Stimulated activated effector memory CD8-positive, alpha-beta T cell treated with anti-CD3 and anti-CD28 coated beads, Interleukin-12 subunit alpha, Interleukin-12 subunit beta, amount 100 ng/mL, for 72 hours (primary cell): ENCODE measurements around the gene SPATA46.

Experiments used
- ATAC-seq: fragments of 150-1000 bp; cut with Tn5 transposase; 2 replicates; pipeline ENCODE4 v1.10.0; 2021
- DNase-seq, 2 donors: peaks; one replicate each; pipeline ENCODE4 v3.0.0; 2021 to 2022; ENCODE audit warnings: low spot score in 2 of 2
- H3K27ac Mint-ChIP-seq: one replicate; pipeline ENCODE4 v1.8.0; 2022; ENCODE audit warnings: mild to moderate bottlenecking, mixed read lengths
- H3K36me3 Mint-ChIP-seq: one replicate; pipeline ENCODE4 v1.8.0; 2022; ENCODE audit warnings: mild to moderate bottlenecking, mixed read lengths
- H3K4me1 Mint-ChIP-seq: one replicate; pipeline ENCODE4 v1.8.0; 2022; ENCODE audit warnings: mixed read lengths
- H3K4me3 Mint-ChIP-seq: one replicate; pipeline ENCODE4 v1.8.0; 2022; ENCODE audit warnings: mild to moderate bottlenecking, mixed read lengths
- H3K9me3 Mint-ChIP-seq: one replicate; pipeline ENCODE4 v1.8.0; 2022; ENCODE audit warnings: mixed read lengths

The SPATA46 gene

DNA sequence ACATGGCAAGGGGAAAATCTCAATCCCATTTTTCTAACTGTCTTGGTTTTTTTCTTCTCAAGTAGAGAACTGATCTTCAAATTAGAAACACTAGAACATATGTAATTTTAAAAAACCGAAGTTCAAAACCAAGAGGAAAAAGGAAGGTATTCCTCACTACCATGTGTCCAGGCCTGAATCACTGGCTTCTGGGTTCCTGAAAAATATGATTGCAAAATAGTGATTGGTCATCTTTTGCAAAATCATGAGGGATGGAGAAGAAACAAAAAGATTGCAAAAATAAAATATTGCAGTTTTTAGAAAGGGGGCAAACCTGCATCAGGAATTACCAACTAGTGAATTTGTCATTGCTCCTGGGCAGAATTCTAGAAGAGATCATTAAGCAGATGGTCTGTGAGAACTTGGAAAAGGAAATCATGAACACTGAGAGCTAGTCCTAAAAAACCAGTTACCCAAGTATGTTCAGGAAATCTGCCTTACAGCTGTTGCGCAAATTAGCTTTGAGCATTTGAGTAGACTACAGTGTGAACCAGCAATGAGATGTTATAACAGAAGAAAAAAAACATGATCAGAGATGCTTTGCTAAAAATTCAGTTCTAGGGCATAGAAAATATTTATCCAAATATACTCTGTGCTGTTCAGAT lies 49.4 kb downstream of the SPATA46 start:
- H3K4me1 Mint-ChIP-seq: no peaks in the 10 kb centered on the region
- H3K4me3 Mint-ChIP-seq: no peak overlapping the region
- H3K9me3 Mint-ChIP-seq: no peaks in the 10 kb centered on the region
- DNase-seq: no peak
- H3K36me3 Mint-ChIP-seq: no peaks in the 10 kb centered on the region
- no peak overlapping the region for H3K27ac Mint-ChIP-seq
- ATAC-seq: no peak

GRCh38 chr1:162326559-162326958 lies 50.1 kb downstream of the SPATA46 start:
- ATAC-seq: no peak
- no peak for DNase-seq
- Mint-ChIP-seq H3K36me3 (no peaks in the 10 kb centered on the region), H3K27ac (no peak overlapping the region), H3K4me1 (no peaks in the 10 kb centered on the region), H3K9me3 (no peaks in the 10 kb centered on the region), H3K4me3 (no peak overlapping the region)

DNA sequence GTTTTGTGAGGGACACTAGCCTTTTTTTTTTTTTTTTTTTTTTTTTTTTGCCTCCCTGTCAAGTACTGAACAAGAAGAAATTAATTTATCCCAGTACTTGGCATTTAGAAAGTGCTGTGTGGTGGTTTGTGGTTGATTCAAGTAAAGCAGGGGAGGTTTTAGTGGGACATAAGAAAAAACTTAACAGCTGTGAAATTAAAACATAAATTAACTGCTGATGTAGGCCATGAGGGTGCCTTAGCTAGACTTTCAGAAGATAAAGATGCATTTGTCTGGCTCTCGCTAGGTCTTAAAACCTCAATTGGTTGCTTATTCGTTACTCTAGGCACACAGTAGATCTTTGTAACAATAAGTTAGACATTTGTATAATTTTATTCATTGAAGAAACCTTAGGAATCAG lies 52.3 kb downstream of the SPATA46 start:
- H3K27ac Mint-ChIP-seq: no peak overlapping the region
- no peaks in the 10 kb centered on the region for H3K4me1 Mint-ChIP-seq
- no peak overlapping the region for H3K4me3 Mint-ChIP-seq
- no peak for ATAC-seq
- H3K36me3 Mint-ChIP-seq: no peaks in the 10 kb centered on the region
- DNase-seq: no peak
- no peaks in the 10 kb centered on the region for H3K9me3 Mint-ChIP-seq
